ENCODE data around the gene TMEM254. TPM values are rescaled to one million over a fixed set of nuclear protein-coding genes. Genes with fewer than 3 reads are reported as not detected.
A peak's percentile ranks its signal among the peaks of the same experiment; 100 is the strongest.

Gene TMEM254
- total and polyA plus RNA-seq, 2 donors (not counting 1 experiment from before 2014, with no cell fraction given) = 10.4 to 30.9 TPM

DNA sequence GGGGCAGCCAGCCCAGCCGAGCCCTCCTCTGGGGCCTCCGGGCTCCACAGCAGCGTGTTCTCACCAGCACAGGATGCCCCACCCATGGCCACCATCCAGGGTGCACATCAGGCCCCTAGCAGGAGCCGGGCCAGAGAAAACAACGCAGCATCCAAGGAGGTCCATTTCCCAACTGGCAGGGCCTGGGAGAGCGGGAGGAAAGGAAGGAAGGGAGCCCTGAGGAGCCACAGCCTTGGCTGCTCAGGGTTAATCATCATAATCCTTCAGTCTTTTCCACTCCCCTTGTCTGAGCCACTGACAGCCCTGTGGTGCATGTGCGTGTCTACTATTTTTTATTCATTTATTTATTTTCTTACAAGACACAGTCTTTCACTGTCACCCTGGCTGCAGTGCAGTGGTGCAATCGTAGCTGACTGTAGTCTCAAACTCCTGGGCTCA is 57.7 kb downstream of the TMEM254 start:
- H3K4me1 ChIP-seq (ENCODE audit: control insufficient read depth, extremely low read depth, insufficient read depth, low read length) = peaks cover 22% of the 10 kb centered on the region
- no peaks in the 10 kb centered on the region for H3K36me3 ChIP-seq (ENCODE audit: control insufficient read depth, insufficient read depth, low read length)
- H3K27me3 ChIP-seq (ENCODE audit: control insufficient read depth, insufficient read depth, low read length) = no peaks in the 10 kb centered on the region
- H4K20me1 ChIP-seq (ENCODE audit: control insufficient read depth, extremely low read depth, insufficient read depth, low read length) = no peaks in the 10 kb centered on the region
- peak overlapping the region; percentile 94 for H3K27ac ChIP-seq (ENCODE audit: insufficient read depth, low read length)
- peak overlapping the region; percentile 46 for H3K4me2 ChIP-seq (ENCODE audit: extremely low read depth, insufficient read depth, low read length)
- no peak overlapping the region for H2AFZ ChIP-seq (ENCODE audit: low read length)
- H3K79me2 ChIP-seq (ENCODE audit: control insufficient read depth, insufficient read depth, low read length) = peaks cover 15% of the 10 kb centered on the region
- TF ChIP-seq, protein P1, sequence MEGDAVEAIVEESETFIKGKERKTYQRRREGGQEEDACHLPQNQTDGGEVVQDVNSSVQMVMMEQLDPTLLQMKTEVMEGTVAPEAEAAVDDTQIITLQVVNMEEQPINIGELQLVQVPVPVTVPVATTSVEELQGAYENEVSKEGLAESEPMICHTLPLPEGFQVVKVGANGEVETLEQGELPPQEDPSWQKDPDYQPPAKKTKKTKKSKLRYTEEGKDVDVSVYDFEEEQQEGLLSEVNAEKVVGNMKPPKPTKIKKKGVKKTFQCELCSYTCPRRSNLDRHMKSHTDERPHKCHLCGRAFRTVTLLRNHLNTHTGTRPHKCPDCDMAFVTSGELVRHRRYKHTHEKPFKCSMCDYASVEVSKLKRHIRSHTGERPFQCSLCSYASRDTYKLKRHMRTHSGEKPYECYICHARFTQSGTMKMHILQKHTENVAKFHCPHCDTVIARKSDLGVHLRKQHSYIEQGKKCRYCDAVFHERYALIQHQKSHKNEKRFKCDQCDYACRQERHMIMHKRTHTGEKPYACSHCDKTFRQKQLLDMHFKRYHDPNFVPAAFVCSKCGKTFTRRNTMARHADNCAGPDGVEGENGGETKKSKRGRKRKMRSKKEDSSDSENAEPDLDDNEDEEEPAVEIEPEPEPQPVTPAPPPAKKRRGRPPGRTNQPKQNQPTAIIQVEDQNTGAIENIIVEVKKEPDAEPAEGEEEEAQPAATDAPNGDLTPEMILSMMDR (conservative IDR thresholded peaks at IDR 0.05 in 1 of 2, IDR thresholded peaks at IDR 0.05 in 1 of 2; ENCODE audit: low read depth in 1 of 2, low read length in 2 of 2) = no peak
- no peak for TF ChIP-seq EZH2 (IDR thresholded peaks at IDR 0.05; ENCODE audit: low read length, missing control alignments)
- H3K4me3 ChIP-seq (replicated peaks in 1 of 4; ENCODE audit: control extremely low read depth in 1 of 4, insufficient read depth in 1 of 4, low read depth in 3 of 4, low read length in 4 of 4) = peak overlapping the region in 1 of 4 experiments; percentile 36
- H3K9ac ChIP-seq (ENCODE audit: insufficient read depth, low read length) = peak overlapping the region; percentile 55
- H3K9me3 ChIP-seq (ENCODE audit: control insufficient read depth, insufficient read depth, low read depth, low read length) = no peaks in the 10 kb centered on the region
- DNase-seq (ENCODE audit: low read depth in 2 of 2) = peak; percentile 66 to 99

DNA sequence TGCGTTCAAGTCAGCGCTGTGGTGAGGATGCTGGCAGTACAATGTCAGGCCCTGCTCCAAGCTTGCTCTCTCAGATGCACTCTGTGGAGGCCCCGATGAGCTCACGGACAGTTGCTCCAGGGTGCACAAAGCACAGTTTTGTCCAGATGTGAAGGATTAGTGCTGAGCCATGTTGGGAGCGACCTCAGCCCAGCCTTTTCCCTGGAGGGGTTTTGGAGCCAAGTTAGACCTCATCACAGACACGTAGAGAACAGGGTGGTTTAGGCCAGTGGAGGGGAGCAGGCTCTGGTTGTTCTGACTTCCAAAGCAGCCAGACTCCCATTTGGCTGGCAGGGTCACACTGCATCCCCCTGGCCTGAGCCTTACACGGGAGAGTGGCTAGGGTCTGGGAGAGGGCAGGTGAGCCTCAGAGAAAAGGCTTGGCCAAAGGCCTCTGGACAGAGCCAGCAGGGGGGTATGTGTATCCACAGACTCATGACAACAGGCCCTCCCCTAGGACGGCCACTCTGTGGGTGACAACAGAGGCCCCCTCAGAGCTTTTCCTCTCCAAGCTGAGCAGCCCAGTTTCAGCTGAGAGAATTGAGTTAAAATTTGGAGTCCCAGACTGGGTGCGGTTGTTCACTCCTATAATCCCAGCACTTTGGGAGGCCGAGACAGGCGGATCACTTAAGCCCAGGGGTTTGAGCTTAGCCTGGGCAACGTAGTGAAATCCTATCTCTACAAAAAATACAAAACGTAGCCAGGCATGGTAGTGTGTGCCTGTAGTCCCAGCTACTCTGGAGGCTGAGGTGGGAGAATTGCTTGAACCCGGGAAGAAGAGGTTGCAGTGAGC is 58.8 kb downstream of the TMEM254 start:
- peak in 1 of 2 donors; percentile 86 for DNase-seq (ENCODE audit: low read depth in 2 of 2)
- H3K4me2 ChIP-seq (ENCODE audit: extremely low read depth, insufficient read depth, low read length) = peak overlapping the region; percentile 78
- H2AFZ ChIP-seq (ENCODE audit: low read length) = no peak overlapping the region
- peaks cover 24% of the 10 kb centered on the region for H3K4me1 ChIP-seq (ENCODE audit: control insufficient read depth, extremely low read depth, insufficient read depth, low read length)
- no peaks in the 10 kb centered on the region for H3K27me3 ChIP-seq (ENCODE audit: control insufficient read depth, insufficient read depth, low read length)
- peak overlapping the region; percentile 60 for H3K9ac ChIP-seq (ENCODE audit: insufficient read depth, low read length)
- no peaks in the 10 kb centered on the region for H3K36me3 ChIP-seq (ENCODE audit: control insufficient read depth, insufficient read depth, low read length)
- no peak overlapping the region for H3K4me3 ChIP-seq (replicated peaks in 1 of 4; ENCODE audit: control extremely low read depth in 1 of 4, insufficient read depth in 1 of 4, low read depth in 3 of 4, low read length in 4 of 4)
- peak overlapping the region; percentile 94 for H3K27ac ChIP-seq (ENCODE audit: insufficient read depth, low read length)
- H3K9me3 ChIP-seq (ENCODE audit: control insufficient read depth, insufficient read depth, low read depth, low read length) = no peaks in the 10 kb centered on the region
- TF ChIP-seq EZH2 (IDR thresholded peaks at IDR 0.05; ENCODE audit: low read length, missing control alignments) = no peak
- TF ChIP-seq, protein P1 (conservative IDR thresholded peaks at IDR 0.05 in 1 of 2, IDR thresholded peaks at IDR 0.05 in 1 of 2; ENCODE audit: low read depth in 1 of 2, low read length in 2 of 2) = no peak
- peaks cover 15% of the 10 kb centered on the region for H3K79me2 ChIP-seq (ENCODE audit: control insufficient read depth, insufficient read depth, low read length)
- H4K20me1 ChIP-seq (ENCODE audit: control insufficient read depth, extremely low read depth, insufficient read depth, low read length) = no peaks in the 10 kb centered on the region

DNA sequence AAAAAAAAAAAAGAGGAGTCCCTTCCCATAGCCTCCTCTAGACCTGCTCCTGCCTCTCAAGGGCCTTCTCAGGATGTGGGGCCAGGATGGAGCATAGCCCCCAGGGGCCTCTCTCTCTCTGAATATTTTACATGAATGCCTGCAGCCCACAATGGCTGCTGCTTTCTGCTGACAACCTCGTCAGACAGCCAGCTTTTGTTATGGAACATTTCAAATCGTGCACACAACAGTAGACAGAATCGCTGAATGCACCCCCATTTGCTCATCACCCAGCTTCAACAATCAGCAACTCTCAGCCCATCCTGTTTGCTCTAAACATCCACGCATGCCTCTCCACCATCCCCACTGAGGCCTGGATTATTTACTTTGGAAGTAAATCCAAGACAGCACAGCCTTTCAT is 59.5 kb downstream of the TMEM254 start:
- DNase-seq (ENCODE audit: low read depth in 2 of 2) = no peak
- Histone ChIP-seq H3K4me3 (replicated peaks in 1 of 4; ENCODE audit: control extremely low read depth in 1 of 4, insufficient read depth in 1 of 4, low read depth in 3 of 4, low read length in 4 of 4) (no peak overlapping the region), H3K27me3 (ENCODE audit: control insufficient read depth, insufficient read depth, low read length) (no peaks in the 10 kb centered on the region), H3K27ac (ENCODE audit: insufficient read depth, low read length) (peak overlapping the region; percentile 94), H3K4me1 (ENCODE audit: control insufficient read depth, extremely low read depth, insufficient read depth, low read length) (peaks cover 23% of the 10 kb centered on the region), H3K79me2 (ENCODE audit: control insufficient read depth, insufficient read depth, low read length) (peaks cover 15% of the 10 kb centered on the region), H3K9ac (ENCODE audit: insufficient read depth, low read length) (no peak overlapping the region), H3K36me3 (ENCODE audit: control insufficient read depth, insufficient read depth, low read length) (no peaks in the 10 kb centered on the region), H3K4me2 (ENCODE audit: extremely low read depth, insufficient read depth, low read length) (no peak overlapping the region), H2AFZ (ENCODE audit: low read length) (no peak overlapping the region), H4K20me1 (ENCODE audit: control insufficient read depth, extremely low read depth, insufficient read depth, low read length) (no peaks in the 10 kb centered on the region), H3K9me3 (ENCODE audit: control insufficient read depth, insufficient read depth, low read depth, low read length) (no peaks in the 10 kb centered on the region)
- TF ChIP-seq, protein P1 (conservative IDR thresholded peaks at IDR 0.05 in 1 of 2, IDR thresholded peaks at IDR 0.05 in 1 of 2; ENCODE audit: low read depth in 1 of 2, low read length in 2 of 2) = no peak
- no peak for TF ChIP-seq EZH2 (IDR thresholded peaks at IDR 0.05; ENCODE audit: low read length, missing control alignments)
